H9 (cell line): ENCODE results near the gene BCO1. TPM values are rescaled to one million over a fixed set of nuclear protein-coding genes. Genes with fewer than 3 reads are reported as not detected.
"Not testable (repeated sequence)": the region's sequence is repeated elsewhere in the genome, so short reads cannot be mapped to it uniquely, and the experiment has no call there.

ENCODE experiments used
- DNase-seq: peaks from one replicate; pipeline ENCODE4 v3.0.0-alpha.2; 2017
- H2AFZ ChIP-seq: one replicate; pipeline ENCODE4 v1.6.1; 2013; ENCODE audit warnings: mild to moderate bottlenecking, low read length, control low read depth, moderate library complexity
- H2AK5ac ChIP-seq: 2 replicates; pipeline ENCODE4 v1.6.1; 2013; ENCODE audit warnings: low read length, control low read depth, mixed read lengths; ENCODE audit not compliant: insufficient read length
- H2BK120ac ChIP-seq: one replicate; pipeline ENCODE4 v1.6.1; 2013; ENCODE audit warnings: low read depth, mild to moderate bottlenecking, low read length, control low read depth, inconsistent platforms; ENCODE audit not compliant: poor library complexity, severe bottlenecking
- H2BK12ac ChIP-seq: 2 replicates; pipeline ENCODE4 v1.6.1; 2013; ENCODE audit warnings: low read length, control low read depth, mixed read lengths, low read depth; ENCODE audit not compliant: insufficient read length
- H2BK15ac ChIP-seq: 2 replicates; pipeline ENCODE4 v1.6.1; 2013; ENCODE audit warnings: low read depth, low read length, control low read depth
- H2BK20ac ChIP-seq: one replicate; pipeline ENCODE4 v1.6.1; 2013; ENCODE audit warnings: low read depth, mild to moderate bottlenecking, low read length, control low read depth, inconsistent platforms; ENCODE audit not compliant: poor library complexity, severe bottlenecking
- H2BK5ac ChIP-seq: 2 replicates; pipeline ENCODE4 v1.6.1; 2013; ENCODE audit warnings: low read length, control low read depth, mixed read lengths; ENCODE audit not compliant: insufficient read length
- H3K14ac ChIP-seq: 2 replicates; pipeline ENCODE4 v1.6.1; 2013; ENCODE audit warnings: low read length, control low read depth; ENCODE audit not compliant: insufficient read depth
- H3K18ac ChIP-seq: 2 replicates; pipeline ENCODE4 v1.6.1; 2013; ENCODE audit warnings: low read depth, mild to moderate bottlenecking, mixed read lengths, low read length, control low read depth; ENCODE audit not compliant: insufficient read length
- H3K23ac ChIP-seq: 2 replicates; pipeline ENCODE4 v1.6.1; 2013; ENCODE audit warnings: low read length, control low read depth, mixed read lengths, low read depth; ENCODE audit not compliant: insufficient read length
- H3K23me2 ChIP-seq: 2 replicates; pipeline ENCODE4 v1.6.1; 2013; ENCODE audit warnings: low read depth, mild to moderate bottlenecking, mixed read lengths, low read length, control low read depth; ENCODE audit not compliant: insufficient read length, poor library complexity, severe bottlenecking
- H3K27ac ChIP-seq: 2 replicates; pipeline ENCODE4 v1.5.1; 2013; ENCODE audit warnings: low read length, control low read depth, mixed read lengths, low read depth; ENCODE audit not compliant: insufficient read length
- H3K27me3 ChIP-seq: 2 replicates; pipeline ENCODE4 v1.6.1; 2013; ENCODE audit warnings: low read length, control low read depth, inconsistent platforms; ENCODE audit not compliant: insufficient read depth
- H3K4ac ChIP-seq: 2 replicates; pipeline ENCODE4 v1.6.1; 2013; ENCODE audit warnings: low read depth, mild to moderate bottlenecking, control low read depth, inconsistent platforms, low read length, moderate library complexity
- H3K4me1 ChIP-seq: 2 replicates; pipeline ENCODE4 v1.6.1; 2013; ENCODE audit warnings: low read length, control low read depth, inconsistent platforms; ENCODE audit not compliant: insufficient read depth
- H3K4me2 ChIP-seq: 2 replicates; pipeline ENCODE4 v1.6.1; 2013; ENCODE audit warnings: low read length, control low read depth, mixed read lengths; ENCODE audit not compliant: insufficient read length, insufficient read depth
- H3K56ac ChIP-seq: 2 replicates; pipeline ENCODE4 v1.6.1; 2013; ENCODE audit warnings: low read depth, mild to moderate bottlenecking, mixed read lengths, low read length, control low read depth; ENCODE audit not compliant: insufficient read length
- H3K79me1 ChIP-seq: 2 replicates; pipeline ENCODE4 v1.6.1; 2013; ENCODE audit warnings: low read depth, mild to moderate bottlenecking, moderate library complexity, low read length, control low read depth, inconsistent platforms; ENCODE audit not compliant: insufficient read depth, poor library complexity, severe bottlenecking
- H3K79me2 ChIP-seq: 2 replicates; pipeline ENCODE4 v1.6.1; 2013; ENCODE audit warnings: low read length, control low read depth, inconsistent platforms; ENCODE audit not compliant: insufficient read depth
- H3K9ac ChIP-seq: 2 replicates; pipeline ENCODE4 v1.6.1; 2013; ENCODE audit warnings: low read length, control low read depth, mixed read lengths; ENCODE audit not compliant: insufficient read length; ENCODE audit errors: extremely low read depth
- H3K9me3 ChIP-seq: one replicate; pipeline ENCODE4 v1.6.1; 2013; ENCODE audit warnings: low read depth, low read length, inconsistent platforms; ENCODE audit not compliant: control insufficient read depth
- H3T11ph ChIP-seq: one replicate; pipeline ENCODE4 v1.6.1; 2013; ENCODE audit warnings: mild to moderate bottlenecking, low read length, control low read depth, inconsistent platforms
- H4K20me1 ChIP-seq: one replicate; pipeline ENCODE4 v1.6.1; 2013; ENCODE audit not compliant: control insufficient read depth, insufficient read length, insufficient read depth
- H4K5ac ChIP-seq: 2 replicates; pipeline ENCODE4 v1.6.1; 2013; ENCODE audit warnings: low read depth, mild to moderate bottlenecking, mixed read lengths, low read length, control low read depth; ENCODE audit not compliant: insufficient read length
- H4K8ac ChIP-seq: replicated peaks from 2 replicates; pipeline ENCODE4 v1.6.1; 2013; ENCODE audit warnings: low read length, control low read depth, mixed read lengths, low read depth; ENCODE audit not compliant: insufficient read length
- H4K91ac ChIP-seq: 2 replicates; pipeline ENCODE4 v1.6.1; 2013; ENCODE audit warnings: low read depth, mild to moderate bottlenecking, moderate library complexity, mixed read lengths, low read length, control low read depth; ENCODE audit not compliant: insufficient read length
- H3K27ac Mint-ChIP-seq, 3 experiments: 2 replicates in 2 of 3; 3 replicates in 1 of 3; pipeline ENCODE4 v1.8.0; 2020 to 2021; ENCODE audit warnings: mixed read lengths in 3 of 3, mild to moderate bottlenecking in 1 of 3, moderate library complexity in 1 of 3
- H3K27me3 Mint-ChIP-seq: 2 replicates; pipeline ENCODE4 v1.8.0; 2021; ENCODE audit warnings: low read depth, mild to moderate bottlenecking, moderate library complexity, mixed read lengths
- H3K36me3 Mint-ChIP-seq, 3 experiments: 2 replicates in 2 of 3; 3 replicates in 1 of 3; pipeline ENCODE4 v1.8.0; 2020 to 2021; ENCODE audit warnings: low read depth in 3 of 3, mixed read lengths in 3 of 3; ENCODE audit not compliant: insufficient read depth in 1 of 3
- H3K4me1 Mint-ChIP-seq, 2 experiments: 2 replicates each; pipeline ENCODE4 v1.8.0; 2020; ENCODE audit warnings: mixed read lengths in 2 of 2
- H3K4me3 Mint-ChIP-seq, 2 experiments: 2 replicates in 1 of 2; 3 replicates in 1 of 2; pipeline ENCODE4 v1.8.0; 2020 to 2021; ENCODE audit warnings: mild to moderate bottlenecking in 2 of 2, mixed read lengths in 2 of 2, moderate library complexity in 1 of 2
- H3K9me3 Mint-ChIP-seq, 2 experiments: 2 replicates in 1 of 2; 3 replicates in 1 of 2; pipeline ENCODE4 v1.8.0; 2020; ENCODE audit warnings: mild to moderate bottlenecking in 2 of 2, mixed read lengths in 2 of 2, moderate library complexity in 1 of 2
- WGBS: extraction: QIAGEN DNeasy Blood & Tissue Kit; methylation state at CpG from one replicate; pipeline ENCODE4 v1.1.7; 2013; ENCODE audit warnings: missing lambda C conversion rate, low lambda C conversion rate, mixed read lengths; ENCODE audit not compliant: insufficient read length; ENCODE audit errors: extremely low coverage; 5-methylcytosine and 5-hydroxymethylcytosine counted together
- total RNA-seq: library from RNA; stranded (reverse); gene quantifications from 2 replicates; pipeline ENCODE4 v1.2.1, GENCODE V29; 2021
- TF ChIP-seq, protein P1 (sequence below): fragments of 200-600 bp; sonication (generic); conservative IDR thresholded peaks from 3 replicates; pipeline ENCODE4 v1.8.0; 2021; ENCODE audit warnings: antibody characterized with exemption, mild to moderate bottlenecking

Gene BCO1
- total RNA-seq, 1 experiment from 2014 or later = not detected

DNA sequence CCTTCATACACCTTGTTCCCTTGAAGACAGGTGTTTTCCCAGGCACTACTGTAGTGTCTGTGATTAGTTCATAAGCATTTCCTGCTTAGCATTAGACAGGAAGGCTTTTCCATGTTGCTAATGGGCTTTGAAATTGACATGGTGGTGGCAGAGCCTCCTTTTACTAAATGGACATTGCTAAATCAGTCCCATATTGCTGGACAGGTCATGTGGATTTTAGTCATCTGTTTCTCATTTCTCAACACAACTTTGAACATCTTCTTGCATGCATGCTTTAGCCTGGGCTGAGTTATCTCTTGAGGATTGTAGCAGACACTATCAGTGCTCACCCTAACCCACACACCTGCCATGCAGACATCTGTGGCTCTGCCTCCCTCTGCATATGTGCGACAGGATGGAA lies 13.7 kb upstream of the BCO1 start:
- no peak overlapping the region for H3K9ac ChIP-seq
- Mint-ChIP-seq H3K36me3 (no peaks in the 10 kb centered on the region), H3K4me3 (no peak overlapping the region), H3K27me3 (no peaks in the 10 kb centered on the region; the same call in 1 of the 2 replicates), H3K4me1 (peaks cover 4 to 10% of the 10 kb centered on the region in 2 experiments), H3K27ac (no peak overlapping the region), H3K9me3 (no peaks in the 10 kb centered on the region)
- H3K79me2 ChIP-seq = no peaks in the 10 kb centered on the region
- H4K91ac ChIP-seq = no peak overlapping the region
- H3K4me1 ChIP-seq = no peaks in the 10 kb centered on the region
- H4K8ac ChIP-seq = no peak overlapping the region
- DNase-seq = no peak
- WGBS = no CpG with 5 or more reads among the region's 1 CpG
- H4K20me1 ChIP-seq = no peaks in the 10 kb centered on the region
- no peak overlapping the region for H3T11ph ChIP-seq
- H3K27me3 ChIP-seq = no peaks in the 10 kb centered on the region
- H3K9me3 ChIP-seq = no peaks in the 10 kb centered on the region
- no peak overlapping the region for H2BK120ac ChIP-seq
- H3K18ac ChIP-seq = no peak overlapping the region
- no peak overlapping the region for H2AFZ ChIP-seq
- H2BK5ac ChIP-seq = no peak overlapping the region
- no peak overlapping the region for H3K14ac ChIP-seq
- H3K56ac ChIP-seq = no peak overlapping the region
- H3K27ac ChIP-seq = no peak overlapping the region
- H3K4ac ChIP-seq = no peak overlapping the region
- no peak overlapping the region for H2BK20ac ChIP-seq
- no peak overlapping the region for H4K5ac ChIP-seq
- no peak overlapping the region for H3K4me2 ChIP-seq
- H3K79me1 ChIP-seq = no peaks in the 10 kb centered on the region
- no peak overlapping the region for H2AK5ac ChIP-seq
- TF ChIP-seq, protein P1, sequence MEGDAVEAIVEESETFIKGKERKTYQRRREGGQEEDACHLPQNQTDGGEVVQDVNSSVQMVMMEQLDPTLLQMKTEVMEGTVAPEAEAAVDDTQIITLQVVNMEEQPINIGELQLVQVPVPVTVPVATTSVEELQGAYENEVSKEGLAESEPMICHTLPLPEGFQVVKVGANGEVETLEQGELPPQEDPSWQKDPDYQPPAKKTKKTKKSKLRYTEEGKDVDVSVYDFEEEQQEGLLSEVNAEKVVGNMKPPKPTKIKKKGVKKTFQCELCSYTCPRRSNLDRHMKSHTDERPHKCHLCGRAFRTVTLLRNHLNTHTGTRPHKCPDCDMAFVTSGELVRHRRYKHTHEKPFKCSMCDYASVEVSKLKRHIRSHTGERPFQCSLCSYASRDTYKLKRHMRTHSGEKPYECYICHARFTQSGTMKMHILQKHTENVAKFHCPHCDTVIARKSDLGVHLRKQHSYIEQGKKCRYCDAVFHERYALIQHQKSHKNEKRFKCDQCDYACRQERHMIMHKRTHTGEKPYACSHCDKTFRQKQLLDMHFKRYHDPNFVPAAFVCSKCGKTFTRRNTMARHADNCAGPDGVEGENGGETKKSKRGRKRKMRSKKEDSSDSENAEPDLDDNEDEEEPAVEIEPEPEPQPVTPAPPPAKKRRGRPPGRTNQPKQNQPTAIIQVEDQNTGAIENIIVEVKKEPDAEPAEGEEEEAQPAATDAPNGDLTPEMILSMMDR = no peak
- no peak overlapping the region for H2BK12ac ChIP-seq
- no peaks in the 10 kb centered on the region for H3K23me2 ChIP-seq
- no peak overlapping the region for H3K23ac ChIP-seq
- H2BK15ac ChIP-seq = no peak overlapping the region

DNA sequence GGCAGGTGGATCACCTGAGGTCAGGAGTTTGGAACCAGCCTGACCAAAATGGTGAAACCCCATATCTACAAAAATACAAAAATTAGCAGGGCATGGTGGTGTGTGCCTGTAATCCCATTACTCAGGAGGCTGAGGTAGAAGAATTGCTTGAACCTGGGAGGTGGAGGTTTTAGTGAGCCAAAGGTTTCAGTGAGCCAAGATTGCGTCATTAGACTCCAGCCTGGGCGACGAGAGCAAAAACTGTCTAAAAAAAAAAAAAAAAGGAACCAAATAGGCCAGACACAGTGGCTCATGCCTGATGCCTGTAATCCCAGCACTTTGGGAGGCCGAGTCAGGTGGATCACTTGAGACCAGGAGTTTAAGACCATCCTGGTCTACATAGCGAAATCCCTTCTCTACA lies 12.8 kb upstream of the BCO1 start:
- not testable (repeated sequence) for H2BK15ac ChIP-seq, H3K36me3 Mint-ChIP-seq, H2BK12ac ChIP-seq, H3K4ac ChIP-seq, H4K20me1 ChIP-seq, H3K9me3 Mint-ChIP-seq, H2AFZ ChIP-seq, H3K27me3 ChIP-seq, H3K4me2 ChIP-seq, H3K4me3 Mint-ChIP-seq, H3K56ac ChIP-seq, H3K9me3 ChIP-seq, H4K5ac ChIP-seq, H2AK5ac ChIP-seq, DNase-seq, H4K8ac ChIP-seq, H3K23ac ChIP-seq, H2BK5ac ChIP-seq, H2BK120ac ChIP-seq, H2BK20ac ChIP-seq, H3K27me3 Mint-ChIP-seq, H3K14ac ChIP-seq, H4K91ac ChIP-seq, H3K18ac ChIP-seq, H3T11ph ChIP-seq, H3K27ac ChIP-seq, H3K9ac ChIP-seq, H3K79me2 ChIP-seq, H3K27ac Mint-ChIP-seq, H3K23me2 ChIP-seq, H3K79me1 ChIP-seq, H3K4me1 ChIP-seq
- no CpG with 5 or more reads among the region's 5 CpGs for WGBS
- H3K4me1 Mint-ChIP-seq = peaks cover 0 to 13% of the 10 kb centered on the region in 2 experiments; a peak in 2 of 4 replicates
